HL-60/S4 treated with retinoic acid at 250 ng/mL for 4 days and 3 days (cell line): ENCODE data around the gene CPNE4.

Experiments
- in situ Hi-C: fragments of 300-500 bp; cut with MboI; formaldehyde crosslinking; loops from 2 replicates; pipeline ENCODE4 v1.7.0; 2022; ENCODE audit warnings: low sequenced_read_pairs

CPNE4 gene

DNA sequence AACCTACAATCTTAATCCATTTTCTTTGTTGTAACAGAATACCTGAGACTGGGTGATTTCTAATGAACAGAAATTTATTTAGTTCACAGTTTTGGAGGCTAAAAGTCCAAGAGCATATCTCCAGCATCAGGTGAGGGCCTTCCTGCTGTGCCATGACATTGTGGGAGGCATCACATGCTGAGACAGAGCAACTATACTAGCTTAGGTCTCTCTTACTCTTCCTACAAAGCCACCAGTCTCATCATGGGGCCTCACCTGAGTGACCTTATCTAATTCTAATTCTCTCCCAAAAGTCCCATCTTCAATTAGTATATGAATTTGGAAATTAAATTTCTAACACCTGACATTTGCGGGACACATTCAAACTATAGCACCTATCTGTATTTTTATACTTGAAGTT is 285.0 kb downstream of the CPNE4 start:
- in situ Hi-C loops = no loop called here

DNA sequence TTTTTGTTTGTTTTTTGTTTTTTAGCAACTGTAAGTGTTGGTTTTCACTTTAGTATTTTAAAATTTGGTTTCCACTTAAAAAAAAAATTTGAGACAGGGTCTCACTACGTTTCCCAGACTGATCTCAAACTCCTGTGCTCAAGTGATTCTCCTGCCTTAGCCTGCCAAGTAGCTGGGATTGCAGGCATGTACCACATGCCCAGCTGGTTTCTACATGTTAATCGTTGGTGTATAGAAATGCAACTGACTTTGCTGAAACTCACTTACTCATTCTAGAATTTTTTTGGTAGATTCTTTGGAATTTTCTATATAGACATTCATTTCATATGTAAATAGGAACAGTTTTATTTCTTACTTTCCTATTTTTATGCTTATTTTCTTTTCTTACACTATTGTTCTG is 287.3 kb downstream of the CPNE4 start:
- in situ Hi-C loops = no loop called here

DNA sequence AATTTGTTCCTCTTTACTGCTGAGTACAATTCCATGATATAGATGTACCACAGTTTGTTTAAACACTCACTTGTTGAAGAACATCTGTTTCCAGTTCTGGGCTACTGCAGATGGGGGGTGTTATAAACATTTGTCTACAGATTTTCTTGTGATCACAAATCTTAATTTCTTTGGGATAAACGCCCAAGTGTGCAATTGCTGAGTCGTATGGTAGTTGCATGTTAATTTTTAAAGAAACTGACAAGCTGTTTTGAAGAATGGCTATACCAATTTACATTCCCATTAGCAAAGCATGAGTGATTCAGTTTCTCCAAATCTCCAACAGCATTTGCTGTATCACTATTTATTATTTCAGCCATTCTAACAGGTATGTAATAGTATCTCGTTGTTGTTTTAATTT is 290.0 kb downstream of the CPNE4 start:
- in situ Hi-C loops = no loop called here

DNA sequence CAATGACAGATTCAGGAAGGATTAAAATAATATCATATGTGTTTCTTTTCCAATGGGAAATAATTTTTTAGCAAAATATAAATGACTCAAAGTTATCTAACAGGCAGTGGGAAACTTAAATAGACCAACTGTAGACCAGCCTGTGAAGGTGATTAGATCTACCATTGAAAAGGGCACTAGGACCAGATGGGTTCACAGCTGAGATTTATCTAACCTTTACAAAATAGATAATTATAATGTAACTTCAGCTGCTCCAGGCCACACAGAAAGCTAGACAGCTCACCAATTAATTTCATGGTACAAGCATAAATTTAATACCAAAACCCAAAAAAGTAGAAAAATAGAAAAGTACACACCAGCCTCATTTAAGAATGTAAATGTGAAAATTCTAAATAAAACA is 291.7 kb downstream of the CPNE4 start:
- in situ Hi-C loops = no loop called here

DNA sequence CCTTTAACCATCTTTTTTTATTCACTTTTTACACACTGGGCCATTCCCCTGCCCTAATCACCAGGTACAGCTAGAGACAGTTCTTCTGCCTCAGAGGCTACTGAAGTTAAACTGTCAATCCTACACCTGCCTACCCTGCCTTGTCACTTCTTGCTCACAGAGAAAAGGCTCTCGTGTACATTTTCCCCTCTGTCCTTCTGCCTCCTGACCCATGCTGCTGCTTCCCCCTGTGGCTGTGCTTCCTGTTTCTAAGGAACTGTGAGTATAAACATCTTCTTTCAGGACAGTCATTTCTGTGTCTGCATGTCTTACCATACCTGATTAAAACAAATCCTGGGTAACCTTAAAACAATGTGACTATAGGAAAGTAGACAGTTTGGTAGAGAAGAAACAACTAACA is 295.6 kb downstream of the CPNE4 start:
- in situ Hi-C loops = no loop called here

DNA sequence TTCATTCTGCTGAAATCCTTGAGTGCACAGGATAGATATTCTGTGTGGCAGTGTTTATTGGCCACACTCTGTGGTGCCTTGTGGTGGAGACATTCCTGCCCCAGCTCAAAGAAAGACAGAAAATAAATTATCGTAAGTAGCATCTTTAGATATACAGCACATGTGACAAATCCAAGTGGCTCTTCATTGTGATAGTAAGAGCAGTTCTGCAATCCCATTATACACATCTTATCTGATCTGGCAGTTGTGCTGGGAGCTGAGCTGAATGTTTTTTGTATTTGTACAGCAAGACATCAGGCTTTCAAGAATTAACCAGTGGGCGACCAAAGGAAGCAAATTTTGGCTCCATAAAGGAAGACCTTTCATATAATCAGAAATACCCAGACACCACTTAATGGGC is 296.7 kb downstream of the CPNE4 start:
- in situ Hi-C loops = no loop called here

DNA sequence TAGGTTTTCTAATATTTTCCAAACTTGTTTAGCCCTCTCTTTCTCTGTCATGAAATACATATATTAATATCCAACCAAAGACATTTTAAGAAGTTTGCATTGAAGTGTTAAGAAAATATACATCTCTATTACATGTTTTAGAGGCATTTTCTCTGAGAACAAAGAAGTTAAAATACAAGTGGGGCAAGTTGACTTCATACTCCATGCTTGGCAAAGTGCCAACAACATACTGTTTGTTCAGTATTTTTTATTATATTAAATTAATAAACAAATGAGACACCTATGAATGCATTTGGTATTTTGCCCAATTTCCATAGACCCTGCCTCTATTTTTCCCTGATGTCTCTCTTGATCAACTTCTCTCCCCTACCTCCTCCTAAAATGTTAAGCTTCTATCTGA is 299.3 kb downstream of the CPNE4 start:
- in situ Hi-C loops = no loop called here

DNA sequence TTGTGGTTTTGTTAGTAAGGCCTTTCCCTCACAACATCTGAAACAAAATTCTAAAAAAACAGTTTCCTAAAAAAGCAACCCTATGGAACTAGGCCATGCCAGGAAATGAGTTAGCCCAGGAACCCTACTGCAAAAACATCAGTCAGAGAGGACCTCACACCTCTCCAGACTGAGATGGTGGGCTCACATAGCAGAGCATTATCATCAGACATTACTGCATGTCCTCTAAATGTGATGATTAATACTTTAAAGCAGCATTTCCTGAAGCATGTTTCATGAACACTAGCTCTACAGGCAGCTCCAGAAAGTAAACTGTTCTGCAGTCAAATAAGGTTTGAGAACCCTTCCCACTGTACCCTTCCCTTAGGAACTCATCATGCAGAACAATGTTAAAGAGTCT is 299.7 kb downstream of the CPNE4 start:
- in situ Hi-C loops = no loop called here

DNA sequence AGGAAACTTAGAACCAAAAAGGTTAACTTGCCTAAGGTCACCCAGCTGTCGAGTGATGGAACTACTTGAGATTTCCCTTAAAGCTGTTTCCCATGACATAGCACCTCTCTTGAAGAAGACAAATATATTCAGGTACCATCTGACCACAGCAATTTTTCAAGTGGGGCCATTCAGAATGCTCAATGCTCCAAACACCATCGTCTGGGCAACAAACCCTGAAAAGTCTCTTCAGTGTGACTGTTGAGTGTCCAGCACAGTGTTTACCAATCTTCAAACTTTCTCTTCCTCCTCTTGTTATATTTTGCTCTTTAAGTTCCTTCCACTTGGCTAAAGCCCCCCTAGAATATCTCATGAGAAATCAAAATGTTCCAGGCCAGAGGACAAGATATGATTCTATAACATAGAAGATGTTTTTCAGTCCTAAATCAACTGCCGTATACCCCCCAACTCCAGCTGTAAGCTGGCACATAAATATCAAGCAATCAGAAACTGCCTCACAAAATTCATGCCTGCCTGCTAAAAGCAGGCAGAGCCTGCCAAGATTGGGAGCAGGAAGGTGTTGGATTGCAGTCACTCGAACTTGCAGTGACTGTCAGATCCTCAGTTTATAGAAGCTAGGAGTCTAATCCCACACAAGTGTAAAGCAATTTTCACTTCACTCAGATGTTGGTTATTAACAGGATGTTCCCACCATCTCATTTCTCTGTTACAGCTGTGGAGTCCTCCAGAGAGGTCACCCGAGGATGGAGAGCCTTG is 301.6 kb downstream of the CPNE4 start:
- in situ Hi-C loops = no loop called here

DNA sequence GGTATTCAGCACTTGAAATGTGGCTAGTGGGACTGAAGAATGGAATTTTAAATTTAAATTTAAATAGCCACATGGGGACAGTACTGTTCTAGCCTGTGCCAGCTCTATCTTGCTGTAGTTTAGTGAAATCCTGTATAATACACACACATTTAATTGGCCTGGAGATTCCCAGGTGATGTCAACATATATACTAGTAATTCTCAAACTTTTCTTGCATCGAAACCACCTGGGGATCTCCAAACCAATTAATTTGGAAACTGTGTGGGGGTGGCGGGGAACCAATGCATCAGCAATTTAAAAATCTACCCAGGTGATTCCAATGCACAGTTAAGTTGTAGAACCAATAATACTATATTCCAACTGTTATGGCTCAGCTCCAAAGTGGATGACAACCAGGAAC is 303.1 kb downstream of the CPNE4 start:
- in situ Hi-C loops = no loop called here

DNA sequence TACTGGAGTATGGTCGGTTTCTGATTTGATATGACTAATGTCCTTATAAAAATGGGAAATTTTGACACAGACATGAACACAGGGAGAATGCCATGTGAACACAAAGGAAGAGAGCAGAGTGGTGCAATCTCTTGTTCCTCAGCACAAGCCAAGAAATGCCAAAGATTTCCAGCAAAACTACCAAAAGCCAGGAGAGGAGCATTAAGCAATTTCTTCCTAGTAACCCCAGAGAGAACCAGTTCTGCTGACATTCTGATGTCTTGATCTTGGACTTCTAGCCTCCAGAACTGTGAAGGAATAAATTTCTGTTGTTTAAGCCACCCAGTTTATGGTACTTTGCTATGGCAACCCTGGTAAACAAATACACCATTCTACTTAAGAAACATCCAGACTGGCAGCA is 304.2 kb downstream of the CPNE4 start:
- in situ Hi-C loops = no loop called here

DNA sequence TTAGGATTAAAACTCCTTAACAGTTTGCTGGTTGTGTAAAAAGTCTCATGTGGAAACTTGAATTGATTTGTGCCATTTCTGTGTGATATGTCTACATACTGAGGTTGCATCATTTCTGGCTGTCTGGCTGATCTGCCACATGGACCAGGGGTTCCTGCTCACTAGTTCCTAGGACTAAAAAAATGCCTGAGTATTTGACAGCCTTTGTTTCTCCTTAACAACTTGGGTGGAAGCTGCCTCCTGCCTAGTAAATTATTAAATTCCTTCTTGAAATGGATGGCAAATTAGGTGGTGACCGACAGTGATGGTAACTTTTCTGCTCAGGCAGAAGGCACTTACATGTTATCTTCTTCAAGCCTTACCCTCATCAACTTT is 305.2 kb downstream of the CPNE4 start:
- in situ Hi-C loops = no loop called here

DNA sequence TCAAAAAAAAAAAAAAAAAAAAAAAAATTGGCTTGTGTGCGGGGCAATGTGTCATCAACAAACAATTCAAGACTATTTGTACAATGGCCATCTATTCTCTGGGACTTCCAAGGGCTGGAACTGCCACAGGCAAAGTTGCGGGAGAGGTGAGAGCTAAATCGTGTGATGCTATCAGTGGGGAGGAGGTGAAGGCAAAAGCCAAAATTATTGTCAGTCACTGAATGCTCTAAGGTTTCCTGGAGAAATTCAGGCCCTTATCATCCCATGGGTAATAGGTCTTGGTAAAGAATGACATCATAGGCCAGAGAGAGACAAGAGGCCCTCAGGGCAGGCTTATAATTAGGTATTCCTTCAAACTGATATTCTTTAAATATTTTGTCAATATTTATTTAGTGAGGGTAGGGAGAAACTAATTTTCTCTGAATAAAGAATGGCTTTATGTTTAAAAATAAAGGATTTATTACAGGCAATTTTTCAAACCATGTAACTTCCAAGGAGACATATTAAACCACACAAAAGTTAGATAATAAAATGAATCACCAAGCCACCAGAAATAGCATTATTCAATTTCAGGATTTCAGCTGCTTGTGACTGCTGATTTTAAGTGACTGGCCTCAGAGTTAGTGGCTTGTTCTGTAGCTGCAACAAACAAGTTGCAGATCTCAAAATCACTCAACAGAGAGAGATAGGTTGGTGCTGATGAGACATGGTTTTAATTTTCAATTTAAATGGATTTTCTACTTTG is 305.7 kb downstream of the CPNE4 start:
- in situ Hi-C loops = no loop called here

DNA sequence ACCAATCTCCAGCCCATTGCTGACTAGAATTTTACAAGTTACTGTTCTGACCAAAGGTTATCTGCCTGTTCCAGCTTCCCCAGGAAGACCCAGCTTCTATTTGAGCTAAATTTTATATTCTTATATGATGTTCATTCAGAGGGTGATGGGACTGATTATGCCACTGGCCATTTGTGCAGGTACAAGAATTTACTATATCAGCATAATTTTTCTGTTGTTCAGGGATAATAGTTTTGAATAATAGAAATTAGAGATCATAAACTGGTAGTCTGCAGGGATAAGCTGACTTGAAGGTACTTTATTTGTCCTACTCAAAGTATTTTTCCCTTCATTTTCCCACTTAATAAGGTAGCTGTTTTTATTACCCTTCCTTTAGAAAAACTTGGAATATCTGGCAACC is 309.4 kb downstream of the CPNE4 start:
- in situ Hi-C loops = no loop called here

DNA sequence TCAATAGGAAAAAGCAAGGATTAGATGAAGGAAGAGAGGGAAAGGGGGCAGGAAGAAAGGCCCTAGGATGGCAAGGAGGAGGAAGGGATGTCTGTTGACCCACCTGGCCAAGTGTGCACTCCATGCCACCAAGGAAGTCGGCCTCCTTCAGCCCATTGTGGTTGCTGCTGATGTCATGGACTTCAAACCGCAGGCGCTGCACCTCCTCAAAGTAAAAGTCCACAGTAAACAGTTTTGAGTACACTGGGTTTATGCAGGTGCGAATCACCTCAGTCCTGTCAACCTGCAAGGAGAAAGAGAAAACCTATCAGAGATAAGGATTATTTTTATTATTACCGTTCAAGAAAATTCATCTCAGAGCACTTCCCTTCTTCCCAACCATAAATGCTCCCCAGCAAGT is 311.5 kb downstream of the CPNE4 start:
- in situ Hi-C loops = no loop called here

DNA sequence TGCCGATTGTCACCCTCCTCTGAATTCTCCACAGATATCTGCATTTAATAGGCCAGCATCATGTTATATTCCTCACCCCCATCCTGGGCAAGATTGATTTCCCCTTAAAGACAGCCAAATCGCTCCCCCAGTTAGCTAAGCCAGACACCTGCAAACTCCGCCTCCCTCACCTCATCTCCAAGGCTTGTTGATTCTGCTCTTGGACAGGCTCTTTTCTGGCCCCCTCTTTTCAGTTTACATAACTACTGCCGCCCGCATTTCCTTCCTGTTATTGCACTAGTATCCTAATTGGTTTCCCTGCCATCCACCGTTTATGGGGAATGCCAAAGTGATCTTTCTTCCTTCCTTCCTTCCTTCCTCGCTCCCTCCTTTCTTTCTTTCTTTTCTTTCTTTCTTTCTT is 317.3 kb downstream of the CPNE4 start:
- in situ Hi-C loops = no loop called here

DNA sequence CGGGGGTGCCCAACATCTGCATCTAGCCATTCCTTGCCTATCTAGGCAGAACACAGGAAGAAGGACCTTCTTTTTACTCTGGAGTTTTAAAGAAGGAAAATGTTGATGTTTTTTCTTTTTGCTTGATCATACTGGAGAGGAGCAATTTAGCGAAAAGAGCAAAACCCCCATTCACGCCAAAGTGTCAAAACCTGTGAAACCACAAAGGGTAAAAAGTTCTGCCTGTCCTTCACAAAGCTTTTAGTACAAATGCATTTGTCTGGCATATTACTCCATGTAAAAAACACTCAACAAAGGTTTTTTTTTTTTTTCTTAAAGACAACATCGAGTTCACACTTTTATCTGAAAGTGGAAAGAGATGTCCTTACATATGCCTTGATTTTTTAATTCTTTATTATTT is 317.9 kb downstream of the CPNE4 start:
- in situ Hi-C loops = no loop called here

DNA sequence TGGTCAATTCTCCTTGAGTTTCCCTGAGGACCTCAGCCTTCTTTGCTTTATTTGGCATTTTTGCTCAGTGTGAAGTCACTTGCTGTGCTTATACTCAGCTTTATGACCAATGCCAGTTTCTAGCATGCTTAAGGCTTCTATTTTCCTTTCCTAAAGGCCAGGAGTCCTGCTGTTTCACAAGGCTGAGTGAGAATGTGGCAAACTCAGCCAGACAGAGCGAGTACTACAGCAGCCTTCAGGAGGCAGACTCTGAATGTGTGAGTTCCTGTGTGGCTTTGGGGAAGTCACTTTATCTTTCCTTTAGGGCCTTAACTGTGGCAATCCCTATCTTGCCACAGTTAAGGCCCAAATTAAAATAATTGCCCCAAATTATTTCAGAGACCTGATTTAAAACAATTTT is 318.8 kb downstream of the CPNE4 start:
- in situ Hi-C loops = no loop called here

DNA sequence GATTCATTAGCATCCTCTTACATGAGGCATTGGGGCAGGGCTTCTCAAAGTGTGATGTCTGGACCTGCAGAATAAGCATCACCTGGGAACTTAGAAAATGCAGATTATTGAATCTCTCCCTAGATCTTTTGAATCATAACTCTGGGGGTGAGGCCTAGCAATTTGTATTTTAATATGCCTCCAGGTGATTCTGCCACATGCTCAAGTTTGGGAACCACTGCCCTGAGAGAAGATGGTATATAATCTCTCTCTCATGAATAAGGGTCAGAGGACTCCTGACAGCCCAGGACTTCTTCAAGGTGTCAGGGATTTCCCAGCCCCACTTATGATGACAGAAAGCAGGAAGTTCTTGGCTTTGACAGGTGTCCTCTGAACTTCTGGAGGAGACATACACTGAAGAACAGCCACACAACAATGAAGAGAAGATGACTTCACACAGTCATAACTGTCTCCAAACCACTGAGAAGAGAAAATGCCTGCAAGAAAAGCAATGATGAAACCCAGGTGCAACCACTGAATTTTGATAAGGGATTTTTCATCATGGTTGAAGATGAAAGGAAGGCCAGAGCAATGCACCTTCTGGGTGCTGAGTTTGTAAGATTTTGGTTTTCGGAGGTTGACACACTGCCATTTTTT is 320.1 kb downstream of the CPNE4 start:
- in situ Hi-C loops = no loop called here

DNA sequence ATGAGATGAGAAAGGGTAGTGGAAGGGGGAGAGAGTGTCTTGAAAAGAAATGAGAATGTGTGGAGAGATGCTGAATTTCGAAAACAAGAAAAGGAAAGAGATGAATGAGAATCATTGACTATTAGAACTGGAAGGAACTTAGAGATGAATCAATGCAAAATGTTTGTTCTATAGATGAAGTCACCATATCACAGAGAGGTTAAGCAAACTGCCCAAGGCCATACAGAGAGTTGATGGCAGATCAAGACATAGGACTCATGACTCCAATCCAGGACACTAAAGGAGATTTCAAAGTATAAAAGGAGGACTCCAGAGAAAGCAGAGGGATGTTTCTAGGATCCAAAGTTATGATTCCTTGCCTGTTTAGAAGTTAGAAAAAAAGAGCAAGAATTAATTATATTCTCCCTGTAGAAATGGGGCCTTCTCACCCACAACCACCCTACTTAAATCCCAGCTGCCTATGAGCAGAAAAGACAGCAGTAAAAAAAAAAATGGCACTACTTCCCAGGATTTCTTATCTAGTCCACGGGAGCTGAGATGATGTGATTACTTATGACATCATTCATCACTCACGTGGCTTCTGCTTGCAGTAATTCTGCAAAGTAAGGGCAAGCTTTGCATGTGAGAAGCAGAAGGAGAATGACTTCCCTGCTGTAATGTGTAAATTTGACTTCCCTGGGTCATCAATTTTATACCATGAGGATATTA is 321.2 kb downstream of the CPNE4 start:
- in situ Hi-C loops = no loop called here

DNA sequence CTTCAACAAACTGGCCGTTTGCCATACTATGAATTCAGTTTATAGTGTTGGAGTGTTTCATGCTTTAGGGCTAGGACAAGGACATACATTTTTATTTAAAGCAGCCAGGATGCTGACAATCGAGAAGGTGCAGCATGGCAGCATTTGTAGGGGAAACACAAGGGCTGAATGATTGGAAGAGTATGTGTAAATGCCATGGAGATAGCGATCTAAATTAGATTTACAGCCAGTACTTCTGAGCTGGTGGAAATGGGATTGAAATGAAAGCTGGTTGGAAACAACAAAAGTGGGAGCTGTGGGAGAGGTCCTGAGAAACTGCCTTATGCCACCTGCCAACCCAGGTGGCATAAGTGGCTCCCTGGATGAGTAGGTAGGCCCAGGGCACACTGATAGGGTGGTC is 322.2 kb downstream of the CPNE4 start:
- in situ Hi-C loops = no loop called here
